ENCODE measurements around the gene F5. TPM values are rescaled to one million over a fixed set of nuclear protein-coding genes. Genes with fewer than 3 reads are reported as not detected.
A peak's percentile ranks its signal among the peaks of the same experiment; 100 is the strongest.

The F5 gene
- total RNA-seq, 1 donor from 2014 or later: 1.6 TPM

DNA sequence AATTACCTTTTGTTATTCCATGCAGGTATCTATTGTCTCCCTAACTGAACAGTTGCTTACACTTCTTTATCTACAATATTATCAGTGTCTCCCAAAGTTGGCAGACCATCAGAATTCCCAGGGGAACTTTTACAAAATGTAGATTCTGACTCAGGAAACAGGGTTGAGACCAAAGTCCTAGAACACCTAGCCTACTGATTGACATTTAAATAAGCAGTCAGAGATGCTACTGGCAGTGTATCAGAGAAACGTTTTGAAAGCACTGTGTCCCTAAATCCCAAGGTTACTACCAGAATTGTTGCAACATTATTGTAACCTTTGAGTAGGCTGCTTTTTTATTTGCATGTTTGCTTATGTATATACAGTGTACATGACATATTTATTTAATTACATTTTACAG lies 1.8 kb upstream of the F5 start:
- no peaks in the 10 kb centered on the region for H3K36me3 ChIP-seq
- H3K4me3 ChIP-seq: no peak overlapping the region
- no peak overlapping the region for H3K27ac ChIP-seq
- H3K9me3 ChIP-seq: no peaks in the 10 kb centered on the region
- no peaks in the 10 kb centered on the region for H3K27me3 ChIP-seq
- DNase-seq (no peak), ATAC-seq (no peak)
- peaks cover 4% of the 10 kb centered on the region for H3K4me1 ChIP-seq
- TF ChIP-seq, protein P1, sequence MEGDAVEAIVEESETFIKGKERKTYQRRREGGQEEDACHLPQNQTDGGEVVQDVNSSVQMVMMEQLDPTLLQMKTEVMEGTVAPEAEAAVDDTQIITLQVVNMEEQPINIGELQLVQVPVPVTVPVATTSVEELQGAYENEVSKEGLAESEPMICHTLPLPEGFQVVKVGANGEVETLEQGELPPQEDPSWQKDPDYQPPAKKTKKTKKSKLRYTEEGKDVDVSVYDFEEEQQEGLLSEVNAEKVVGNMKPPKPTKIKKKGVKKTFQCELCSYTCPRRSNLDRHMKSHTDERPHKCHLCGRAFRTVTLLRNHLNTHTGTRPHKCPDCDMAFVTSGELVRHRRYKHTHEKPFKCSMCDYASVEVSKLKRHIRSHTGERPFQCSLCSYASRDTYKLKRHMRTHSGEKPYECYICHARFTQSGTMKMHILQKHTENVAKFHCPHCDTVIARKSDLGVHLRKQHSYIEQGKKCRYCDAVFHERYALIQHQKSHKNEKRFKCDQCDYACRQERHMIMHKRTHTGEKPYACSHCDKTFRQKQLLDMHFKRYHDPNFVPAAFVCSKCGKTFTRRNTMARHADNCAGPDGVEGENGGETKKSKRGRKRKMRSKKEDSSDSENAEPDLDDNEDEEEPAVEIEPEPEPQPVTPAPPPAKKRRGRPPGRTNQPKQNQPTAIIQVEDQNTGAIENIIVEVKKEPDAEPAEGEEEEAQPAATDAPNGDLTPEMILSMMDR (IDR thresholded peaks at IDR 0.05): no peak
- intact Hi-C loops (cut with DNase I): no loop called here

GRCh38 chr1:169586067-169586394 lies 250 bp downstream of the F5 start:
- H3K9me3 ChIP-seq: no peaks in the 10 kb centered on the region
- H3K4me1 ChIP-seq: peaks cover 4% of the 10 kb centered on the region
- no peaks in the 10 kb centered on the region for H3K36me3 ChIP-seq
- DNase-seq (no peak), ATAC-seq (no peak)
- intact Hi-C loops (cut with DNase I): no loop called here
- H3K27ac ChIP-seq: no peak overlapping the region
- H3K4me3 ChIP-seq: no peak overlapping the region
- no peaks in the 10 kb centered on the region for H3K27me3 ChIP-seq
- TF ChIP-seq, protein P1 (IDR thresholded peaks at IDR 0.05): no peak

DNA sequence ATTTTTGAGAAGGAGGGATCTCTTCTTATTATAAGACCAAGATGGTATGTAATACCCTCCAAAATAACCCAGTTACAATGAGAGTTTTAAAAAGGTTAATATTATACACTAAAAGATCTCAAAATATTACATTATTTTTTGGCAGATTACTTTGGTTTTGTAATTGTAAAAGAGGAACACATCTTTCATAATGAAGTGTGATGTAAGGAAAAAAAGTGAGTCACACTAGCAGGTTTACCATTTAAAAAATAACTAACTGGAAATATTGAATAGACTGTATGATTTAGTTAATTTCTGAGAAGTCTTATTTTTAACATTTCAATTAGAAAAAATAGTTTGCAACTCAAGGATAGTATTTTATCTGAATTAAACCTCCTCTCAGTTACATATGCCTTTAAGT lies 1.1 kb downstream of the F5 start:
- peaks cover 4% of the 10 kb centered on the region for H3K4me1 ChIP-seq
- intact Hi-C loops (cut with DNase I): no loop called here
- H3K36me3 ChIP-seq: no peaks in the 10 kb centered on the region
- no peak overlapping the region for H3K27ac ChIP-seq
- TF ChIP-seq, protein P1 (IDR thresholded peaks at IDR 0.05): no peak
- H3K9me3 ChIP-seq: no peaks in the 10 kb centered on the region
- H3K4me3 ChIP-seq: no peak overlapping the region
- no peak for ATAC-seq
- DNase-seq: no peak
- H3K27me3 ChIP-seq: no peaks in the 10 kb centered on the region

DNA sequence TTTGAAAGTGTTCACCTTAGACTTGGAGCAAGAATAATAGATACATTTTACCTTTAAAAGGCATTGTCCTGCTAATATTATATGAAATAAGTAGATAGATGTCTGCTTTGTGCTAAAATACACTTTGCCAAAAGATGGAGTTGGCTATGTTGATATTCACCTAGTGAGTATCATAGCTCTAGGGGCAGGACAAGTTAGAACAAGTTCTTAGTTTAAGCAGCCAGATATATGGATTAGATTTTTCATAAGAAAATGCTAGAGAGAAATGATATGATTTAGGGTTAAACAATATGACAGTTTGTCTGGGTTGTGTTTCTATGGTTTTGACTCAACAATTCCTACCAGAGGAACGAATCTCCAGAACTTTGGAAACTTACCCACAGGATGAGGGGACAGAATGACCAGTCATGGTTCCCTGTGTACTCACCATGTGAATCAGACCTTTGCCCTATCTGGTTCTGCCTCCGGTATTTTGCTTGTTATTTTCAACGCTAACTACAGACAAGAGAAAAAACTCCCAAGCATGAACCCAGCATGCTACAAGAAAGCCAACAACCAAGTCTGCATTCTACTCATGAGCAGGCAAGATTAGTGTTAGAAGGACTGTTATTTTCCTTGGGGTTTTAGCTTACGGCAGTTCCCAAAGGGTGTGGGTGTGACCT lies 1.7 kb downstream of the F5 start:
- Histone ChIP-seq H3K4me3 (no peak overlapping the region), H3K36me3 (no peaks in the 10 kb centered on the region), H3K27ac (no peak overlapping the region), H3K4me1 (peaks cover 4% of the 10 kb centered on the region), H3K9me3 (no peaks in the 10 kb centered on the region), H3K27me3 (no peaks in the 10 kb centered on the region)
- TF ChIP-seq, protein P1 (IDR thresholded peaks at IDR 0.05): no peak
- ATAC-seq (peak; percentile 14), DNase-seq (no peak)
- intact Hi-C loops (cut with DNase I): no loop called here

- TF ChIP-seq, protein P1 (IDR thresholded peaks at IDR 0.05): no peak
- Histone ChIP-seq H3K36me3 (no peaks in the 10 kb centered on the region), H3K27ac (no peak overlapping the region), H3K9me3 (no peaks in the 10 kb centered on the region), H3K27me3 (no peaks in the 10 kb centered on the region), H3K4me3 (no peak overlapping the region), H3K4me1 (no peaks in the 10 kb centered on the region)
- DNase-seq: no peak
- intact Hi-C loops (cut with DNase I): no loop called here
- ATAC-seq: no peak
Measured at GRCh38 chr1:169577981-169578738, 8.1 kb downstream of the F5 start.

Data from upper lobe of right lung (tissue), 1 donor.